Measurements from ENCODE around the gene FCER1A.
"Not testable (repeated sequence)": the region's sequence is repeated elsewhere in the genome, so short reads cannot be mapped to it uniquely, and the experiment has no call there.

The FCER1A gene

GRCh38 chr1:159318784-159319551 lies 16.8 kb downstream of the FCER1A start:
- H3K4me3 ChIP-seq (ENCODE audit: low read length): no peak overlapping the region
- TF ChIP-seq ZNF274 (IDR thresholded peaks at IDR 0.05; ENCODE audit: low read depth, low read length): no peak

DNA sequence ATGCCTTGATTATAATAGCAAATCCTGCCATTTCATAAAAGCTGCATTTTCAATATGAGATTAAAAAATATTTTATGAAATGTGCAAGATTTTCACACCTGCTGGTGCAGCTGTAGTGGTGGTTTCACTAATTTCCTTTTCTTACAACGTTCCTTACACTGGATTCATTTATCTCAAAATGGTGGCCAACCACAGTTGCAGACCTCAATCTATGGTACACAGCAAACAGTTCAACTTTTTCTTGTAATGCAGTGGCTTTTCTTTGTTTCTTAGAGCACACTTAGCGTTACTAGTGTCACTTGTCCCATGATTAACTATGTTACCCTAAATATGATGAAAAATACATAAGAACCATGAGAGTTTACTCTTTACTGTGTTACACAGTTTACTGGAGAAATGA lies 32.7 kb downstream of the FCER1A start:
- no peak for TF ChIP-seq ZNF274 (IDR thresholded peaks at IDR 0.05; ENCODE audit: low read depth, low read length)
- no peak overlapping the region for H3K4me3 ChIP-seq (ENCODE audit: low read length)

GRCh38 chr1:159338018-159338417 lies 35.9 kb downstream of the FCER1A start:
- H3K4me3 ChIP-seq (ENCODE audit: low read length): no peak overlapping the region
- TF ChIP-seq ZNF274 (IDR thresholded peaks at IDR 0.05; ENCODE audit: low read depth, low read length): no peak

DNA sequence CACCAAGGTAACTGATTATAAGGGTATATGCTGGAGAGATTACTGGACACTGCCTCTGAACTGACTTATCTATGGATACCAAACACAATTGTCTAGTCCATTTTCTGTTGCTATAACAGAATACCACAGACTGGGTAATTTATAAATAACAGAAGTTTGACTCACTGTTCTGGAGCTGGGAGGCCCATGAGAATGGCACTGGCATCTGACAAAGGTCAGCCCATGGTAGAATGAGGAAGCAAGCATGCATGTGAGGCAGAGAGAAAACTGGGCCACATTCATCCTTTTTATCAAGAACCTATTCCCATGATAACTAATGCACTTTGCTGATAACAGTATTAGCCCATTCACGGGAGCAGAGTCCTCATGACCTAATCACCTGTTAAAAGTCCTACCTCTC lies 37.4 kb downstream of the FCER1A start:
- TF ChIP-seq ZNF274 (IDR thresholded peaks at IDR 0.05; ENCODE audit: low read depth, low read length): no peak
- H3K4me3 ChIP-seq (ENCODE audit: low read length): no peak overlapping the region

DNA sequence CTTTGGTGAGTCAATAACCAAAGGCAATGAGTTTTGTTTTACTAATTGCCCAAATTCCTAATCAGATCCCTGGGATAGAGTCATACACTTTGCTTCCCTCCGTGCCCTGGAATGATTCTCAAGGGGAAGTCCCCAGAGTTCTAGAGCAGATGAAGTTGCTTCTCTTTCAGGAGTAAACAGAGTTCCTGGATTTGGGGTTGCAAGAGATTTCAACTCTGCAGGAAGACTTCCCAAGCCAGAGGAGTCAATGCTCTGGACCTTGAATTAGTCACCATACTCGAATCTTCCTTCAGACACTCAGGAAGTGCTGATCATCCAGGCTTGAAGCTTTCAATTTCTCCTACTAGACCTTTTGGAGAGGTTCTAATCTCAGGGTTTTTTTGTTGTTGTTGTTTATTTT lies 39.6 kb downstream of the FCER1A start:
- no peak for TF ChIP-seq ZNF274 (IDR thresholded peaks at IDR 0.05; ENCODE audit: low read depth, low read length)
- H3K4me3 ChIP-seq (ENCODE audit: low read length): no peak overlapping the region

GRCh38 chr1:159342761-159343425 lies 40.8 kb downstream of the FCER1A start:
- H3K4me3 ChIP-seq (ENCODE audit: low read length): no peak overlapping the region
- no peak for TF ChIP-seq ZNF274 (IDR thresholded peaks at IDR 0.05; ENCODE audit: low read depth, low read length)

DNA sequence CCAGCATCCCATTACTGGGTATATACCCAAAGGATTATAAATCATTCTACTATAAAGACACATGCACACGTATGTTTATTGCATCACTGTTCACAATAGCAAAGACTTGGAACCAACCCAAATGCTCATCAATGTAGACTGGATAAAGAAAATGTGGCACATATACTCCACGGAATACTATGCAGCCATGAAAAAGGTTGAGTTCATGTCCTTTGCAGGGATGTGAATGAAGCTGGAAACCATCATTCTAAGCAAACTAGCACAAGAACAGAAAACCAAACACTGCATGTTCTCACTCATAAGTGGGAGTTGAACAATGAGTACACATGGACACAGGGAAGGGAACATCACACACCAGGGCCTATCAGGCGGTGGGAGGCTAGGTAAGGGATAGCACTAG lies 47.2 kb downstream of the FCER1A start:
- H3K4me3 ChIP-seq (ENCODE audit: low read length): not testable (repeated sequence)

- no peak for TF ChIP-seq ZNF274 (IDR thresholded peaks at IDR 0.05; ENCODE audit: low read depth, low read length)
Observed at GRCh38 chr1:159352436-159352835, 50.3 kb downstream of the FCER1A start.

More at GRCh38 chr1:159352436-159352835, 50.3 kb downstream of the FCER1A start:
- H3K4me3 ChIP-seq (ENCODE audit: low read length): no peak overlapping the region
